GM23338 (cell line): Measurements from ENCODE around the gene EMILIN3. TPM values are rescaled to one million over a fixed set of nuclear protein-coding genes. Genes with fewer than 3 reads are reported as not detected.

Experiments
- ATAC-seq: fragments of 200-7000 bp; cut with Tn5 transposase; 3 replicates; pipeline ENCODE4 v1.9.1; 2020
- DNase-seq: peaks from one replicate; pipeline ENCODE4 v3.0.0-alpha.2; 2015; ENCODE audit warnings: low spot score
- H2AFZ ChIP-seq: fragments of 200-600 bp; sonication (generic); 2 replicates; pipeline ENCODE4 v1.8.0; 2016; ENCODE audit warnings: antibody characterized with exemption, mild to moderate bottlenecking, moderate library complexity
- H3F3A ChIP-seq: fragments of 200-600 bp; sonication (generic); replicated peaks from 2 replicates; pipeline ENCODE4 v1.8.0; 2017; ENCODE audit warnings: antibody characterized with exemption, mixed run types, low read depth
- H3K27ac ChIP-seq: fragments of 200-600 bp; sonication (generic); 2 replicates; pipeline ENCODE4 v1.6.1; 2016; ENCODE audit warnings: low read depth
- H3K27me3 ChIP-seq: fragments of 200-600 bp; sonication (generic); 2 replicates; pipeline ENCODE4 v1.8.0; 2016; ENCODE audit warnings: mild to moderate bottlenecking, mixed run types, moderate library complexity; ENCODE audit not compliant: insufficient read depth
- H3K36me3 ChIP-seq: fragments of 200-600 bp; sonication (generic); 2 replicates; pipeline ENCODE4 v1.8.0; 2016; ENCODE audit warnings: mild to moderate bottlenecking; ENCODE audit not compliant: insufficient read depth
- H3K4me1 ChIP-seq: fragments of 200-600 bp; sonication (generic); 2 replicates; pipeline ENCODE4 v1.8.0; 2016; ENCODE audit warnings: mild to moderate bottlenecking, moderate library complexity; ENCODE audit not compliant: insufficient read depth
- H3K4me2 ChIP-seq: fragments of 200-600 bp; sonication (generic); 2 replicates; pipeline ENCODE4 v1.7.1; 2017; ENCODE audit warnings: mixed run types
- H3K4me3 ChIP-seq: fragments of 200-600 bp; sonication (generic); 2 replicates; pipeline ENCODE4 v1.6.1; 2016; ENCODE audit warnings: mixed run types
- H3K79me2 ChIP-seq: fragments of 200-600 bp; sonication (generic); replicated peaks from 2 replicates; pipeline ENCODE4 v1.8.0; 2017; ENCODE audit warnings: mild to moderate bottlenecking; ENCODE audit not compliant: insufficient read depth
- H3K9me2 ChIP-seq: fragments of 200-600 bp; sonication (generic); 2 replicates; pipeline ENCODE4 v1.8.0; 2017; ENCODE audit not compliant: insufficient read depth
- H4K20me1 ChIP-seq: fragments of 200-600 bp; sonication (generic); replicated peaks from 2 replicates; pipeline ENCODE4 v1.8.0; 2017; ENCODE audit warnings: mild to moderate bottlenecking; ENCODE audit not compliant: insufficient read depth
- H3K27ac Mint-ChIP-seq: 2 replicates; pipeline ENCODE4 v1.8.0; 2020; ENCODE audit warnings: inconsistent platforms, mild to moderate bottlenecking, moderate library complexity, mixed read lengths
- H3K27me3 Mint-ChIP-seq: 3 replicates; pipeline ENCODE4 v1.8.0; 2022; ENCODE audit warnings: low read depth, mild to moderate bottlenecking, moderate library complexity, mixed read lengths, inconsistent platforms; ENCODE audit not compliant: insufficient read depth, poor library complexity
- H3K36me3 Mint-ChIP-seq: 3 replicates; pipeline ENCODE4 v1.8.0; 2021; ENCODE audit warnings: low read depth, mild to moderate bottlenecking, inconsistent platforms, moderate library complexity, mixed read lengths
- H3K4me1 Mint-ChIP-seq: 3 replicates; pipeline ENCODE4 v1.8.0; 2020; ENCODE audit warnings: mild to moderate bottlenecking, inconsistent platforms, mixed read lengths
- H3K4me3 Mint-ChIP-seq: 3 replicates; pipeline ENCODE4 v1.8.0; 2021; ENCODE audit warnings: moderate library complexity, mild to moderate bottlenecking, inconsistent platforms, mixed read lengths
- H3K9me3 Mint-ChIP-seq: 3 replicates; pipeline ENCODE4 v1.8.0; 2020; ENCODE audit warnings: moderate library complexity, mild to moderate bottlenecking, inconsistent platforms, mixed read lengths
- CREB1 ChIP-seq: fragments of 250-450 bp; sonication (Bioruptor Pico); IDR thresholded peaks from 2 replicates; pipeline ENCODE4 v1.5.0; 2020; ENCODE audit warnings: low read depth, mild to moderate bottlenecking, moderate library complexity
- EZH2phosphoT487 ChIP-seq: fragments of 200-600 bp; sonication (generic); IDR thresholded peaks from one replicate; pipeline ENCODE4 v1.8.1; 2018; ENCODE audit warnings: antibody characterized with exemption; ENCODE audit not compliant: unreplicated experiment
- NANOG ChIP-seq: IDR thresholded peaks from 2 replicates; pipeline ENCODE4 v1.6.1; 2016; ENCODE audit warnings: antibody characterized with exemption, borderline replicate concordance
- REST ChIP-seq: IDR thresholded peaks from one replicate; pipeline ENCODE4 v1.6.1; 2018; ENCODE audit warnings: antibody characterized with exemption; ENCODE audit not compliant: unreplicated experiment
- STAT1 ChIP-seq: IDR thresholded peaks from one replicate; pipeline ENCODE4 v1.6.1; 2016; ENCODE audit warnings: antibody characterized with exemption; ENCODE audit not compliant: unreplicated experiment
- ZNF114 ChIP-seq: fragments of 250-450 bp; sonication (Bioruptor Pico); IDR thresholded peaks from 2 replicates; pipeline ENCODE4 v1.5.0; 2020; ENCODE audit warnings: mild to moderate bottlenecking, moderate library complexity
- ZNF331 ChIP-seq: fragments of 250-450 bp; sonication (Bioruptor Pico); IDR thresholded peaks from 2 replicates; pipeline ENCODE4 v1.5.0; 2020; ENCODE audit warnings: low read depth, mild to moderate bottlenecking, moderate library complexity
- polyA plus RNA-seq: library from polyadenylated mRNA; unstranded; fragments of >200 nt; fragmentation: Nextera tagmentation; extraction: Ambion mirVana; gene quantifications from 2 replicates; pipeline ENCODE4 v1.2.1, GENCODE V29; 2016
- total RNA-seq: library from RNA; depleted of rRNA; stranded (reverse); fragments of >200 nt; shearing (Covaris generic); gene quantifications from 2 replicates; pipeline ENCODE4 v1.2.3, GENCODE V29; 2014
- TF ChIP-seq, protein P1 (sequence below), 2 experiments: fragments of 200-600 bp in 1 of 2; sonication (generic) in 1 of 2; conservative IDR thresholded peaks; 2 replicates each; pipeline versions ENCODE4 v1.5.1 to v1.6.1; 2016 to 2017; ENCODE audit warnings: antibody characterized with exemption in 2 of 2, low read depth in 2 of 2, mild to moderate bottlenecking in 2 of 2, moderate library complexity in 1 of 2
- TF ChIP-seq, protein P2 (sequence below): IDR thresholded peaks from 2 replicates; pipeline ENCODE4 v1.6.1; 2016; ENCODE audit warnings: antibody characterized with exemption

Gene EMILIN3
- total and polyA plus RNA-seq, 2 experiments from 2014 or later = 0.53 to 6.6 TPM

GRCh38 chr20:41363601-41364000 lies 3.0 kb downstream of the EMILIN3 start:
- no peak overlapping the region for H3K27ac Mint-ChIP-seq
- Histone ChIP-seq H3K4me2 (no peak overlapping the region), H3K27me3 (peaks cover 41% of the 10 kb centered on the region), H3K27ac (no peak overlapping the region), H3F3A (peaks cover 7% of the 10 kb centered on the region; the same call in 1 of the 2 replicates), H3K36me3 (no peaks in the 10 kb centered on the region), H3K4me1 (peaks cover 5% of the 10 kb centered on the region; the same call in 1 of the 2 replicates), H3K4me3 (no peak overlapping the region), H2AFZ (no peak overlapping the region), H3K79me2 (no peaks in the 10 kb centered on the region), H3K9me2 (no peaks in the 10 kb centered on the region), H4K20me1 (no peaks in the 10 kb centered on the region)
- peaks cover 11% of the 10 kb centered on the region for H3K4me1 Mint-ChIP-seq
- H3K4me3 Mint-ChIP-seq = no peak overlapping the region
- H3K27me3 Mint-ChIP-seq = peaks cover 29% of the 10 kb centered on the region
- no peak for TF ChIP-seq EZH2phosphoT487
- no peak for TF ChIP-seq CREB1 (CRISPR knock-in tag)
- ATAC-seq = no peak
- no peaks in the 10 kb centered on the region for H3K9me3 Mint-ChIP-seq
- H3K36me3 Mint-ChIP-seq = no peaks in the 10 kb centered on the region; the same call in 2 of the 3 replicates
- DNase-seq = no peak

GRCh38 chr20:41362748-41363140 lies 3.9 kb downstream of the EMILIN3 start:
- no peaks in the 10 kb centered on the region for H3K79me2 ChIP-seq
- Mint-ChIP-seq H3K36me3 (no peaks in the 10 kb centered on the region; the same call in 2 of the 3 replicates), H3K9me3 (no peaks in the 10 kb centered on the region), H3K4me3 (no peak overlapping the region), H3K27me3 (peaks cover 23% of the 10 kb centered on the region), H3K27ac (no peak overlapping the region), H3K4me1 (peaks cover 11% of the 10 kb centered on the region)
- no peaks in the 10 kb centered on the region for H3K36me3 ChIP-seq
- H2AFZ ChIP-seq = no peak overlapping the region
- H3K4me3 ChIP-seq = no peak overlapping the region
- no peak for ATAC-seq
- H3K4me1 ChIP-seq = peaks cover 5% of the 10 kb centered on the region; the same call in 1 of the 2 replicates
- no peaks in the 10 kb centered on the region for H3K9me2 ChIP-seq
- H4K20me1 ChIP-seq = no peaks in the 10 kb centered on the region
- no peak for DNase-seq
- peaks cover 5% of the 10 kb centered on the region; the same call in 1 of the 2 replicates for H3F3A ChIP-seq
- peaks cover 32% of the 10 kb centered on the region for H3K27me3 ChIP-seq
- no peak overlapping the region for H3K27ac ChIP-seq
- no peak overlapping the region for H3K4me2 ChIP-seq
- no peak for TF ChIP-seq ZNF114 (CRISPR knock-in tag)
- TF ChIP-seq ZNF331 = no peak
- no peak for TF ChIP-seq NANOG
- TF ChIP-seq, protein P1, sequence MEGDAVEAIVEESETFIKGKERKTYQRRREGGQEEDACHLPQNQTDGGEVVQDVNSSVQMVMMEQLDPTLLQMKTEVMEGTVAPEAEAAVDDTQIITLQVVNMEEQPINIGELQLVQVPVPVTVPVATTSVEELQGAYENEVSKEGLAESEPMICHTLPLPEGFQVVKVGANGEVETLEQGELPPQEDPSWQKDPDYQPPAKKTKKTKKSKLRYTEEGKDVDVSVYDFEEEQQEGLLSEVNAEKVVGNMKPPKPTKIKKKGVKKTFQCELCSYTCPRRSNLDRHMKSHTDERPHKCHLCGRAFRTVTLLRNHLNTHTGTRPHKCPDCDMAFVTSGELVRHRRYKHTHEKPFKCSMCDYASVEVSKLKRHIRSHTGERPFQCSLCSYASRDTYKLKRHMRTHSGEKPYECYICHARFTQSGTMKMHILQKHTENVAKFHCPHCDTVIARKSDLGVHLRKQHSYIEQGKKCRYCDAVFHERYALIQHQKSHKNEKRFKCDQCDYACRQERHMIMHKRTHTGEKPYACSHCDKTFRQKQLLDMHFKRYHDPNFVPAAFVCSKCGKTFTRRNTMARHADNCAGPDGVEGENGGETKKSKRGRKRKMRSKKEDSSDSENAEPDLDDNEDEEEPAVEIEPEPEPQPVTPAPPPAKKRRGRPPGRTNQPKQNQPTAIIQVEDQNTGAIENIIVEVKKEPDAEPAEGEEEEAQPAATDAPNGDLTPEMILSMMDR (conservative IDR thresholded peaks at IDR 0.05; ENCODE audit: low read depth in 2 of 2) = no peak
- no peak for TF ChIP-seq EZH2phosphoT487
- no peak for TF ChIP-seq STAT1
- no peak for TF ChIP-seq CREB1 (CRISPR knock-in tag)
- TF ChIP-seq, protein P2, sequence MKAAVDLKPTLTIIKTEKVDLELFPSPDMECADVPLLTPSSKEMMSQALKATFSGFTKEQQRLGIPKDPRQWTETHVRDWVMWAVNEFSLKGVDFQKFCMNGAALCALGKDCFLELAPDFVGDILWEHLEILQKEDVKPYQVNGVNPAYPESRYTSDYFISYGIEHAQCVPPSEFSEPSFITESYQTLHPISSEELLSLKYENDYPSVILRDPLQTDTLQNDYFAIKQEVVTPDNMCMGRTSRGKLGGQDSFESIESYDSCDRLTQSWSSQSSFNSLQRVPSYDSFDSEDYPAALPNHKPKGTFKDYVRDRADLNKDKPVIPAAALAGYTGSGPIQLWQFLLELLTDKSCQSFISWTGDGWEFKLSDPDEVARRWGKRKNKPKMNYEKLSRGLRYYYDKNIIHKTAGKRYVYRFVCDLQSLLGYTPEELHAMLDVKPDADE = no peak
- no peak for TF ChIP-seq REST
